Mucosa of descending colon (tissue), 3 donors: ENCODE measurements around the gene AGAP1. TPM values are rescaled to one million over a fixed set of nuclear protein-coding genes. Genes with fewer than 3 reads are reported as not detected.

Source experiments
- ATAC-seq: fragments of 200-7000 bp; cut with Tn5 transposase; one replicate; pipeline ENCODE4 v1.9.1; 2020; ENCODE audit warnings: mild to moderate bottlenecking, moderate library complexity
- DNase-seq, 3 donors: peaks; one replicate each; pipeline ENCODE4 v3.0.0-alpha.2; 2020
- H3K36me3 ChIP-seq: fragments of 200-600 bp; one replicate; pipeline ENCODE4 v1.8.0; 2021; ENCODE audit warnings: low read depth, mild to moderate bottlenecking
- H3K4me1 ChIP-seq: fragments of 200-600 bp; one replicate; pipeline ENCODE4 v1.8.0; 2021; ENCODE audit warnings: low read depth, mild to moderate bottlenecking
- H3K4me3 ChIP-seq: fragments of 200-600 bp; one replicate; pipeline ENCODE4 v1.8.0; 2021; ENCODE audit warnings: mild to moderate bottlenecking
- H3K9me3 ChIP-seq: fragments of 200-600 bp; one replicate; pipeline ENCODE4 v1.8.0; 2021; ENCODE audit warnings: mild to moderate bottlenecking
- CTCF ChIP-seq: fragments of 200-600 bp; IDR thresholded peaks from one replicate; pipeline ENCODE4 v1.8.0; 2022; ENCODE audit warnings: antibody characterized with exemption, mild to moderate bottlenecking
- intact Hi-C, 2 donors: fragments of 100-400 bp; cut with DNase I in 1 of 2; cut with micrococcal nuclease in 1 of 2; formaldehyde crosslinking; loops; one replicate each; pipeline versions ENCODE4 v1.11.0 to v1.11.1; 2022; cut with DNase I, micrococcal nuclease
- total RNA-seq, 3 donors: library from RNA; stranded (reverse); fragmentation: NEBNext Ultra II Directional in 2 of 3; extraction: Animal tissue kit (Norgen Biotek cat#: 25700) in 2 of 3; gene quantifications; one replicate each; pipeline versions ENCODE4 v1.2.1 to v1.2.4, GENCODE V29; 2021 to 2023
- donor health status: DM: no; HTN: no; CAD: no; lungs with moderate emphysema.
- donor health status: DM: no; HTN: no; CAD: no.
- donor health status: DM: no; HTN: yes; CAD: no.

Gene AGAP1
- total RNA-seq, 3 donors from 2014 or later, result 68.1 to 112 (median 88.9) TPM

GRCh38 chr2:236065314-236066160, 571.7 kb downstream of the AGAP1 start:
- TF ChIP-seq CTCF, result no peak
- Histone ChIP-seq H3K4me1 (no peaks in the 10 kb centered on the region), H3K9me3 (no peaks in the 10 kb centered on the region), H3K36me3 (no peaks in the 10 kb centered on the region), H3K4me3 (no peak overlapping the region)
- intact Hi-C loops, result no loop called here
- ATAC-seq, result no peak
- DNase-seq, result no peak

GRCh38 chr2:236070236-236070635, 576.4 kb downstream of the AGAP1 start:
- DNase-seq, result no peak
- Histone ChIP-seq H3K4me1 (peaks cover 5% of the 10 kb centered on the region), H3K9me3 (no peaks in the 10 kb centered on the region), H3K36me3 (no peaks in the 10 kb centered on the region), H3K4me3 (no peak overlapping the region)
- no peak for TF ChIP-seq CTCF
- intact Hi-C loops, result loop anchor here in 1 of 2 donors (10.0 kb wide), 1 partner anchor 555 kb away; no protein-coding TSS in a partner anchor
- ATAC-seq, result no peak

GRCh38 chr2:236073246-236073645, 579.4 kb downstream of the AGAP1 start:
- H3K9me3 ChIP-seq, result no peaks in the 10 kb centered on the region
- DNase-seq (no peak), ATAC-seq (no peak)
- no peak overlapping the region for H3K4me3 ChIP-seq
- peaks cover 11% of the 10 kb centered on the region for H3K4me1 ChIP-seq
- intact Hi-C loops, result loop anchor here in 1 of 2 donors (10.0 kb wide), 1 partner anchor 558 kb away; no protein-coding TSS in a partner anchor
- no peaks in the 10 kb centered on the region for H3K36me3 ChIP-seq
- TF ChIP-seq CTCF, result no peak

GRCh38 chr2:236073867-236074655, 580.2 kb downstream of the AGAP1 start:
- Histone ChIP-seq H3K4me1 (peaks cover 17% of the 10 kb centered on the region), H3K4me3 (no peak overlapping the region), H3K9me3 (no peaks in the 10 kb centered on the region), H3K36me3 (no peaks in the 10 kb centered on the region)
- intact Hi-C loops, result loop anchor here in 1 of 2 donors (10.0 kb wide), 1 partner anchor 559 kb away; no protein-coding TSS in a partner anchor
- DNase-seq (no peak), ATAC-seq (peak; percentile 10)
- TF ChIP-seq CTCF, result no peak

GRCh38 chr2:236075802-236076201, 582.0 kb downstream of the AGAP1 start:
- Histone ChIP-seq H3K4me1 (peaks cover 17% of the 10 kb centered on the region), H3K36me3 (no peaks in the 10 kb centered on the region), H3K4me3 (no peak overlapping the region), H3K9me3 (no peaks in the 10 kb centered on the region)
- no peak for DNase-seq
- no peak for TF ChIP-seq CTCF
- intact Hi-C loops, result loop anchor here in 1 of 2 donors (10.0 kb wide), 1 partner anchor 561 kb away; no protein-coding TSS in a partner anchor
- ATAC-seq, result no peak
